Measurements from ENCODE around the gene MCTP1.
"Not testable (repeated sequence)": the region's sequence is repeated elsewhere in the genome, so short reads cannot be mapped to it uniquely, and the experiment has no call there.

MCTP1 gene

GRCh38 chr5:95217351-95217750 is 67.5 kb downstream of the MCTP1 start:
- Histone ChIP-seq H3K9ac (no peak overlapping the region), H3K4me3 (ENCODE audit: low read depth, low read length) (no peak overlapping the region), H3K4me1 (no peaks in the 10 kb centered on the region), H3K36me3 (ENCODE audit: control insufficient read depth, insufficient read depth, low read length) (no peaks in the 10 kb centered on the region), H3K4me2 (ENCODE audit: low read length) (no peak overlapping the region), H3K27me3 (ENCODE audit: control insufficient read depth, insufficient read depth, low read length) (no peaks in the 10 kb centered on the region), H3K79me2 (no peaks in the 10 kb centered on the region), H3K9me3 (ENCODE audit: control insufficient read depth, low read length) (no peaks in the 10 kb centered on the region), H3K27ac (no peak overlapping the region), H2AFZ (no peak overlapping the region)
- no peak for TF ChIP-seq CTCF (IDR thresholded peaks at IDR 0.05)

GRCh38 chr5:95216136-95216955 is 68.5 kb downstream of the MCTP1 start:
- H3K27ac ChIP-seq = no peak overlapping the region
- no peaks in the 10 kb centered on the region for H3K4me1 ChIP-seq
- no peak overlapping the region for H3K9ac ChIP-seq
- no peak overlapping the region for H2AFZ ChIP-seq
- H3K79me2 ChIP-seq = no peaks in the 10 kb centered on the region
- H3K36me3 ChIP-seq (ENCODE audit: control insufficient read depth, insufficient read depth, low read length) = no peaks in the 10 kb centered on the region
- no peak for TF ChIP-seq CTCF (IDR thresholded peaks at IDR 0.05)
- no peak overlapping the region for H3K4me2 ChIP-seq (ENCODE audit: low read length)
- H3K27me3 ChIP-seq (ENCODE audit: control insufficient read depth, insufficient read depth, low read length) = no peaks in the 10 kb centered on the region
- H3K9me3 ChIP-seq (ENCODE audit: control insufficient read depth, low read length) = no peaks in the 10 kb centered on the region
- no peak overlapping the region for H3K4me3 ChIP-seq (ENCODE audit: low read depth, low read length)

- H3K4me3 ChIP-seq (ENCODE audit: low read depth, low read length); H3K27me3 ChIP-seq (ENCODE audit: control insufficient read depth, insufficient read depth, low read length); H3K4me2 ChIP-seq (ENCODE audit: low read length); H3K4me1 ChIP-seq; H3K79me2 ChIP-seq; H3K27ac ChIP-seq; H3K9me3 ChIP-seq (ENCODE audit: control insufficient read depth, low read length); H3K36me3 ChIP-seq (ENCODE audit: control insufficient read depth, insufficient read depth, low read length); H2AFZ ChIP-seq; H3K9ac ChIP-seq: not testable (repeated sequence)
Measured at GRCh38 chr5:95207811-95208210, 77.1 kb downstream of the MCTP1 start.

GRCh38 chr5:95194856-95195255 is 90.0 kb downstream of the MCTP1 start:
- H3K36me3 ChIP-seq (ENCODE audit: control insufficient read depth, insufficient read depth, low read length) = no peaks in the 10 kb centered on the region
- no peak for TF ChIP-seq CTCF (IDR thresholded peaks at IDR 0.05)
- no peaks in the 10 kb centered on the region for H3K9me3 ChIP-seq (ENCODE audit: control insufficient read depth, low read length)
- no peak overlapping the region for H3K9ac ChIP-seq
- H3K4me1 ChIP-seq = no peaks in the 10 kb centered on the region
- H3K4me3 ChIP-seq (ENCODE audit: low read depth, low read length) = no peak overlapping the region
- H3K27ac ChIP-seq = no peak overlapping the region
- no peak overlapping the region for H2AFZ ChIP-seq
- no peaks in the 10 kb centered on the region for H3K79me2 ChIP-seq
- no peak overlapping the region for H3K4me2 ChIP-seq (ENCODE audit: low read length)
- H3K27me3 ChIP-seq (ENCODE audit: control insufficient read depth, insufficient read depth, low read length) = no peaks in the 10 kb centered on the region

- no peak overlapping the region for H3K4me2 ChIP-seq (ENCODE audit: low read length)
- no peak for TF ChIP-seq CTCF (IDR thresholded peaks at IDR 0.05)
Measured at GRCh38 chr5:95191330-95191729, 93.6 kb downstream of the MCTP1 start.

More at GRCh38 chr5:95191330-95191729, 93.6 kb downstream of the MCTP1 start:
- Histone ChIP-seq H2AFZ (no peak overlapping the region), H3K4me3 (ENCODE audit: low read depth, low read length) (no peak overlapping the region), H3K4me1 (no peaks in the 10 kb centered on the region), H3K36me3 (ENCODE audit: control insufficient read depth, insufficient read depth, low read length) (no peaks in the 10 kb centered on the region), H3K79me2 (no peaks in the 10 kb centered on the region), H3K27ac (no peak overlapping the region), H3K9me3 (ENCODE audit: control insufficient read depth, low read length) (no peaks in the 10 kb centered on the region), H3K27me3 (ENCODE audit: control insufficient read depth, insufficient read depth, low read length) (no peaks in the 10 kb centered on the region), H3K9ac (no peak overlapping the region)

Measured in parathyroid adenoma (tissue), 2 donors.